Stimulated activated effector memory CD8-positive, alpha-beta T cell treated with anti-CD3 and anti-CD28 coated beads, Interleukin-12 subunit alpha, Interleukin-12 subunit beta, amount 100 ng/mL, for 72 hours (primary cell): Measurements from ENCODE around the gene SEC61A2.
A peak's percentile ranks its signal among the peaks of the same experiment; 100 is the strongest.
"Not testable (repeated sequence)": the region's sequence is repeated elsewhere in the genome, so short reads cannot be mapped to it uniquely, and the experiment has no call there.

Experiments used
- ATAC-seq: fragments of 150-1000 bp; cut with Tn5 transposase; 2 replicates; pipeline ENCODE4 v1.10.0; 2021
- DNase-seq, 2 donors: peaks; one replicate each; pipeline ENCODE4 v3.0.0; 2021 to 2022; ENCODE audit warnings: low spot score in 2 of 2
- H3K27ac Mint-ChIP-seq: one replicate; pipeline ENCODE4 v1.8.0; 2022; ENCODE audit warnings: mild to moderate bottlenecking, mixed read lengths
- H3K36me3 Mint-ChIP-seq: one replicate; pipeline ENCODE4 v1.8.0; 2022; ENCODE audit warnings: mild to moderate bottlenecking, mixed read lengths
- H3K4me1 Mint-ChIP-seq: one replicate; pipeline ENCODE4 v1.8.0; 2022; ENCODE audit warnings: mixed read lengths
- H3K4me3 Mint-ChIP-seq: one replicate; pipeline ENCODE4 v1.8.0; 2022; ENCODE audit warnings: mild to moderate bottlenecking, mixed read lengths
- H3K9me3 Mint-ChIP-seq: one replicate; pipeline ENCODE4 v1.8.0; 2022; ENCODE audit warnings: mixed read lengths

Gene SEC61A2

GRCh38 chr10:12135631-12136030 is 6.2 kb downstream of the SEC61A2 start:
- Mint-ChIP-seq H3K27ac (no peak overlapping the region), H3K4me3 (no peak overlapping the region), H3K9me3 (no peaks in the 10 kb centered on the region), H3K4me1 (peaks cover under 1% of the 10 kb centered on the region), H3K36me3 (peaks cover 65% of the 10 kb centered on the region)
- ATAC-seq: no peak
- DNase-seq: no peak

GRCh38 chr10:12140038-12140437 is 10.6 kb downstream of the SEC61A2 start:
- H3K4me3 Mint-ChIP-seq: no peak overlapping the region
- H3K4me1 Mint-ChIP-seq: no peaks in the 10 kb centered on the region
- H3K9me3 Mint-ChIP-seq: no peaks in the 10 kb centered on the region
- no peak for DNase-seq
- peaks cover 83% of the 10 kb centered on the region for H3K36me3 Mint-ChIP-seq
- H3K27ac Mint-ChIP-seq: no peak overlapping the region
- no peak for ATAC-seq

- Mint-ChIP-seq H3K4me1 (no peaks in the 10 kb centered on the region), H3K9me3 (no peaks in the 10 kb centered on the region), H3K4me3 (no peak overlapping the region), H3K27ac (peak overlapping the region; percentile 26), H3K36me3 (peaks cover 89% of the 10 kb centered on the region)
- ATAC-seq (no peak), DNase-seq (no peak)
Measured at GRCh38 chr10:12144538-12144937, 15.1 kb downstream of the SEC61A2 start.

GRCh38 chr10:12150163-12150562 is 20.7 kb downstream of the SEC61A2 start:
- peaks cover 93% of the 10 kb centered on the region for H3K36me3 Mint-ChIP-seq

GRCh38 chr10:12154516-12154915 is 25.0 kb downstream of the SEC61A2 start:
- Mint-ChIP-seq H3K27ac (peak overlapping the region; percentile 6), H3K4me3 (no peak overlapping the region), H3K9me3 (no peaks in the 10 kb centered on the region), H3K4me1 (no peaks in the 10 kb centered on the region), H3K36me3 (peaks cover 77% of the 10 kb centered on the region)
- DNase-seq (no peak), ATAC-seq (no peak)

More at GRCh38 chr10:12150163-12150562, 20.7 kb downstream of the SEC61A2 start:
- ATAC-seq: no peak
- no peak for DNase-seq
- H3K4me1 Mint-ChIP-seq: no peaks in the 10 kb centered on the region
- H3K4me3 Mint-ChIP-seq: no peak overlapping the region
- H3K9me3 Mint-ChIP-seq: no peaks in the 10 kb centered on the region
- no peak overlapping the region for H3K27ac Mint-ChIP-seq

GRCh38 chr10:12156367-12157123 is 27.1 kb downstream of the SEC61A2 start:
- Mint-ChIP-seq H3K4me3 (no peak overlapping the region), H3K27ac (peak overlapping the region; percentile 20), H3K4me1 (no peaks in the 10 kb centered on the region), H3K9me3 (no peaks in the 10 kb centered on the region), H3K36me3 (peaks cover 73% of the 10 kb centered on the region)
- DNase-seq: no peak
- ATAC-seq: no peak

- Mint-ChIP-seq H3K4me1 (no peaks in the 10 kb centered on the region), H3K36me3 (peaks cover 77% of the 10 kb centered on the region), H3K4me3 (no peak overlapping the region), H3K9me3 (no peaks in the 10 kb centered on the region), H3K27ac (no peak overlapping the region)
- ATAC-seq: no peak
- DNase-seq: no peak
Measured at GRCh38 chr10:12158111-12158510, 28.6 kb downstream of the SEC61A2 start.

- H3K9me3 Mint-ChIP-seq: no peaks in the 10 kb centered on the region
- ATAC-seq (peak; percentile 39), DNase-seq (no peak)
- no peak overlapping the region for H3K27ac Mint-ChIP-seq
- no peak overlapping the region for H3K4me3 Mint-ChIP-seq
- no peaks in the 10 kb centered on the region for H3K4me1 Mint-ChIP-seq
- H3K36me3 Mint-ChIP-seq: peaks cover 85% of the 10 kb centered on the region
Measured at GRCh38 chr10:12160664-12161063, 31.2 kb downstream of the SEC61A2 start.

GRCh38 chr10:12162927-12163326 is 33.5 kb downstream of the SEC61A2 start:
- ATAC-seq (no peak), DNase-seq (no peak)
- Mint-ChIP-seq H3K4me3 (no peak overlapping the region), H3K36me3 (peaks cover 94% of the 10 kb centered on the region), H3K9me3 (no peaks in the 10 kb centered on the region), H3K27ac (peak overlapping the region; percentile 40), H3K4me1 (no peaks in the 10 kb centered on the region)

GRCh38 chr10:12164085-12164484 is 34.6 kb downstream of the SEC61A2 start:
- no peak for ATAC-seq
- Mint-ChIP-seq H3K27ac (peak overlapping the region; percentile 32), H3K36me3 (peaks cover 94% of the 10 kb centered on the region)

GRCh38 chr10:12165036-12165435 is 35.6 kb downstream of the SEC61A2 start:
- Mint-ChIP-seq H3K27ac (peak overlapping the region; percentile 75), H3K36me3 (peaks cover 96% of the 10 kb centered on the region), H3K9me3 (no peaks in the 10 kb centered on the region), H3K4me1 (no peaks in the 10 kb centered on the region), H3K4me3 (no peak overlapping the region)
- DNase-seq (no peak), ATAC-seq (no peak)

More at GRCh38 chr10:12164085-12164484, 34.6 kb downstream of the SEC61A2 start:
- DNase-seq: no peak
- Mint-ChIP-seq H3K4me3 (no peak overlapping the region), H3K9me3 (no peaks in the 10 kb centered on the region), H3K4me1 (no peaks in the 10 kb centered on the region)

- Mint-ChIP-seq H3K36me3 (peaks cover 100% of the 10 kb centered on the region), H3K9me3 (no peaks in the 10 kb centered on the region), H3K4me3 (no peak overlapping the region), H3K4me1 (no peaks in the 10 kb centered on the region), H3K27ac (peak overlapping the region; percentile 44)
- ATAC-seq (no peak), DNase-seq (no peak)
Measured at GRCh38 chr10:12165999-12166775, 36.7 kb downstream of the SEC61A2 start.

GRCh38 chr10:12171512-12171911 is 42.0 kb downstream of the SEC61A2 start:
- not testable (repeated sequence) for H3K4me1 Mint-ChIP-seq, ATAC-seq, H3K4me3 Mint-ChIP-seq, H3K9me3 Mint-ChIP-seq, DNase-seq
- H3K27ac Mint-ChIP-seq: peak overlapping the region; percentile 63
- H3K36me3 Mint-ChIP-seq: peaks cover 100% of the 10 kb centered on the region

- peak; percentile 49 for ATAC-seq
- DNase-seq: no peak
- Mint-ChIP-seq H3K9me3 (no peaks in the 10 kb centered on the region), H3K4me3 (no peak overlapping the region), H3K4me1 (peaks cover 27% of the 10 kb centered on the region), H3K36me3 (peaks cover 90% of the 10 kb centered on the region), H3K27ac (no peak overlapping the region)
Measured at GRCh38 chr10:12177642-12178041, 48.2 kb downstream of the SEC61A2 start.

GRCh38 chr10:12179606-12180170 is 50.2 kb downstream of the SEC61A2 start:
- no peak overlapping the region for H3K4me3 Mint-ChIP-seq
- DNase-seq (no peak), ATAC-seq (no peak)
- H3K9me3 Mint-ChIP-seq: no peaks in the 10 kb centered on the region
- peak overlapping the region; percentile 87 for H3K27ac Mint-ChIP-seq
- H3K4me1 Mint-ChIP-seq: peaks cover 27% of the 10 kb centered on the region
- peaks cover 87% of the 10 kb centered on the region for H3K36me3 Mint-ChIP-seq
